Kidney glomerular epithelial cell (primary cell): ENCODE measurements around the gene CATSPERZ.
"Not testable (repeated sequence)": the region's sequence is repeated elsewhere in the genome, so short reads cannot be mapped to it uniquely, and the experiment has no call there.

Experiments
- DNase-seq: peaks from one replicate; lab custom pipeline; 2025; lab: John Stamatoyannopoulos, UW

Gene CATSPERZ

DNA sequence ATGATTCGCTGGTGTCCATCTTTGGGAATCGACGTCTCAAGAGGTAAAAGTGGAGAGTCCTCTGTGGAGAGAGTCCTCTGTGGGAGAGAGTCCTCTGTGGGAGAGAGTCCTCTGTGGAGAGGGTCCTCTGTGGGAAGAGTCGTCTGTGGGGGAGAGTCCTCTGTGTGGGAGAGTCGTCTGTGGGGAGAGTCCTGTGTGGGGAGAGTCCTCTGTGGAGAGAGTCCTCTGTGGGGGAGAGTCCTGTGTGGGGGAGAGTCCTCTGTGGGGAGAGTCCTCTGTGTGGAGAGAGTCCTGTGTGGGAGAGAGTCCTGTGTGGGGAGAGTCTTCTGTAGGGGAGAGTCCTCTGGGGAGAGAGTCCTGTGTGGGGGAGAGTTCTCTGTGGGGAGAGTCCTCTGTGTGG is 20.9 kb downstream of the CATSPERZ start:
- no peak for DNase-seq

DNA sequence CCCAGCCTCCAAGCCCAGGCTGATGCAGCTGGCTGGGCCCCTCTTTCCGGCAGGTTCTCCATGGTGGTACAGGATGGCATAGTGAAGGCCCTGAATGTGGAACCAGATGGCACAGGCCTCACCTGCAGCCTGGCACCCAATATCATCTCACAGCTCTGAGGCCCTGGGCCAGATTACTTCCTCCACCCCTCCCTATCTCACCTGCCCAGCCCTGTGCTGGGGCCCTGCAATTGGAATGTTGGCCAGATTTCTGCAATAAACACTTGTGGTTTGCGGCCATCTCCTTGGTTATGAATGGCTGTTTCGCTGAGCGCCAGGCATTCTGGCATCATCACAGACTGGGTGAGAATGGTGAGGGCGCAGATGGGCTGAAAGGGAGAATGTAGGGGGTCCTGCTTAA is 21.4 kb downstream of the CATSPERZ start:
- DNase-seq = no peak

DNA sequence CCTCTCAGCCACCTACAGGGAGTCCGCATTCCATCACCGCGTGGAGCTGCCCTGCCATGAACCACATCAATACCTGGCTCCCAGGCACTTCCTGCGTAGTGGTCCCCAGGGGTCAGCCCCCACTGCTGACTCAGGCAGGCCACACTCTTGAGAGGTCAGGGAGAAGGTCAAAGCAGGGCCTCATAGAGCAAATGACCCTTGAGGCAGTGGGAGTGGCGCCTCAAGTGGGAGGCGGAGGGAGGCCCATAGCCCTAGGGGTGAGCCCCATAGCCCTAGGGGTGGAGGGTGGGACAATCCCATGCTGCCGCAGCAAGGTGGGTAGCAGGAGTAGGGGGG is 22.7 kb downstream of the CATSPERZ start:
- no peak for DNase-seq

DNA sequence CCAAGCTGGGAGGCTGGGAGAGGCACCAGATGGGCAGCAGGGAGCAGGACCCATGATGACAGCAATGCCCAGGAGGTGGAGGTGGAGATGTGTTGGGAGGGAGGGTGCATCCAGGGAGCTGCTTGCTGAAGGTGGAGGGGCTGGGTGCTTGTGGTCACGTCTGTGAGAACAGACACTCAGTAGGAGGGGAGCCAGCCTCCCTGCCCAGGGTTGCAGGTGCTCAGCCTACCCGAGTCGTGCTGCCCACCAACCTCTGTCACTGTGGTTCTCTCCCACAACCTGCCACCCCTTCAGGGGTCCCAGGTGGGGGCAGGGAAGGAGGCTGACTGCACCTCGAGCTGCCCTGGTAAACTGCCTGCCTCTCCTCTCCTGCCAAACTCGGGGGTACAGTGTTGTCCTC is 23.2 kb downstream of the CATSPERZ start:
- DNase-seq = no peak

DNA sequence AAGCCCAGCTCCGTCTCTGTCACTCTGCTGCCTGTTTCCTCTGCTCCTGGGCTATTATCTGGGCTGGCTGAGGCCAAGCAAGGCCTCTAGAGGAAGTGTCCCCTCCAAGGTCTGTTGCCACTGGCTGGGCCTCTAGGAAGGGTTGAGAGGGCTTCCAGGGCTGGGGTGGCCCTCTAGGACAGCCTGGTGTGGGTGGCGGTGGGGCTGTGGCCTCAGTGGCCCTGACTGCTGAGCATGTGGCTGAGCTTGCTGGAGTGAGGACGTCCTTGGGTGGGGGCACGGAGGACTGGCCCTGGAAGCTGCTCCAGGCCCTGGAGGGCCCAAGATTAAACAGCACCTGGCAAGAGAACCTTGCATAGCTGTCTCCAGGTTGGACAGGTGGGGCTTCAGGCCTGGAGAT is 23.8 kb downstream of the CATSPERZ start:
- DNase-seq = not testable (repeated sequence)

DNA sequence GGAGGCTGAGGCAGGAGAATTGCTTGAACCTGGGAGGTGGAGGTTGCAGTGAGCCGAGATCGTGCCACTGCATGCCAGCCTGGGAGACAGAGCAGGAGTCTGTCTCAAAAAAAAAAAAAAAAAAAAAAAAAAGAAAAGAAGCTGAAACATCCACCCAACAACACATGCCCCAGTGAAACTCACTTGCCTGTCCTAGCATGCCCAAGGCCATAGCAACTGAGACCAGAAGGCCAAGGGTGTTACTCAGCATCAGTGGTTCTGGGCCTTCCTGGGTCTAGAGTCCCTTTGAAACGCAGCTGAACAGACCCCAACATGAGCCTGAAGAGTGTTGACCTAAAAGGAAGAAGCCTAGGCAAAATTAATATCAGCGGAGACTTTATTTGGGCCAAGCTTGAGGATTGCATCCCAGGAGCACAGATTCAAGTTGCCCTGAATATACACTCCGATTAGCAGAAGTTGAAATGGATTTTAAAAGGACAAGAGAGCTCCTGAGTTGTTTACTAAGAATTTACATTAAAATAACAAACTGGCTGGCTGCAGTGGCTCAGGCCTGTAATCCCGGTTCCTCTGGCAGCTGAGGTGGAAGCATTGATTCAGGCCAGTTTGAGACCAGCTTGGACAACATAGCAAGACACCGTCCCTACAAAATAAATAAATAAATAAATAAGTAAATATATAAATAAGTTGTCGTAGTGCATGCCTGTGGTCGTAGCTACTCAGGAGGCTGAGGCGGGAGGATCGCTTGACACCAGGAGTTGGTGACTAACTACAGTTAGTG is 24.7 kb downstream of the CATSPERZ start:
- DNase-seq = no peak

DNA sequence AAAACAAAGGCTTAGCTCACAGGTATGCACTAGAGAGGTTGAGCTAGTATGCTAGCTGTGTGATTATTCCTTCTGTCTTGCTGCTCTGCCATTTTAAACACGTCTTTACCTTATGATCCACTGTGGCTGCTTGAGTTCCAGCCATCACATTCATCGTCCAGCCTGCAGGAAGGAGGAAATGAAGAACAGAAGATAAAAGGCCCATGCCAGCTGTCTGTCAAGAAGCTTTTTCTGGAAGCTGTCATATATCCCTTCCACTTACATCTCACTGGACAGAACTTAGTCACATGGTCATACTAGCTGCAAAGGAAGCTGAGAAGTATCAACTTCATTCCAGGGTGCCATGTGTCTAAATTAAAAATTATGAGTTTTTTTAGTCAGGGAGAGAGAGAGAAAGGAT is 27.2 kb downstream of the CATSPERZ start:
- DNase-seq = no peak

DNA sequence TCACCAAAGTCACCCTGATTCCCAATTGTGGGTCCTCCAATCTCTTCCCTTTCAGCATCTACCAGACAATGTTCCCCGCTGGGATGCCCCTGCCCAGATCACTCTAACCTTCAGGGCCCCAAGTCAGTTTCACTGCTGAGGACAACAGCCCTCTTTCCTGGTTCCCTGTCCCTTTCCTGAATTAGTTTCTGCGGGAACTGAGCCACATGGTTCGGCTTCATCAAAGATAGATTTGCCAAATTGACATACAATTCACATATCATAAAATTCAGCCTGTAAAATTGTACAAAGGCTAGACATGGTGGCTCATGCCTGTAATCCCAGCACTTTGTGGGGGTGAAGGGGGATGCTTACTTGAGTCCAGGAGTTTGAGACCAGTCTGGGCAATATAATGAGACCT is 27.8 kb downstream of the CATSPERZ start:
- DNase-seq = no peak

DNA sequence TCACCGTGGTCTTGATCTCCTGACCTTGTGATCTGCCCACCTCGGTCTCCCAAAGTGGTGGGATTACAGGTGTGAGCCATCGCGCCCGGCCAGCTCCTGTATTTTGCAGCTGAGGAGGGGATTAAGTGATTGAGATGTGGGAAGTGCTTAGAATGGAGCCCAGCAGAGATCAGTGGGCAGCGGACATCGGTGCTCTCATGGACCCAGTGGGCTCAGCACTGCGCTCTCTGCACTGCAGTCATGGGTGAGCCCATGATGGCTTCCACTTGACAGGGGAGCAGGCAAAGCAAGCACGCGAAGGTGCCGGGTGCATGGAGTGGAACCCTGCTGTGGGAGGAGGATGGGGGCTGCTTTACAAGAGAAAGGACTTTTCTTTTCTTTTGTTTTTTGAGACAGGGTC is 30.7 kb downstream of the CATSPERZ start:
- DNase-seq = no peak

DNA sequence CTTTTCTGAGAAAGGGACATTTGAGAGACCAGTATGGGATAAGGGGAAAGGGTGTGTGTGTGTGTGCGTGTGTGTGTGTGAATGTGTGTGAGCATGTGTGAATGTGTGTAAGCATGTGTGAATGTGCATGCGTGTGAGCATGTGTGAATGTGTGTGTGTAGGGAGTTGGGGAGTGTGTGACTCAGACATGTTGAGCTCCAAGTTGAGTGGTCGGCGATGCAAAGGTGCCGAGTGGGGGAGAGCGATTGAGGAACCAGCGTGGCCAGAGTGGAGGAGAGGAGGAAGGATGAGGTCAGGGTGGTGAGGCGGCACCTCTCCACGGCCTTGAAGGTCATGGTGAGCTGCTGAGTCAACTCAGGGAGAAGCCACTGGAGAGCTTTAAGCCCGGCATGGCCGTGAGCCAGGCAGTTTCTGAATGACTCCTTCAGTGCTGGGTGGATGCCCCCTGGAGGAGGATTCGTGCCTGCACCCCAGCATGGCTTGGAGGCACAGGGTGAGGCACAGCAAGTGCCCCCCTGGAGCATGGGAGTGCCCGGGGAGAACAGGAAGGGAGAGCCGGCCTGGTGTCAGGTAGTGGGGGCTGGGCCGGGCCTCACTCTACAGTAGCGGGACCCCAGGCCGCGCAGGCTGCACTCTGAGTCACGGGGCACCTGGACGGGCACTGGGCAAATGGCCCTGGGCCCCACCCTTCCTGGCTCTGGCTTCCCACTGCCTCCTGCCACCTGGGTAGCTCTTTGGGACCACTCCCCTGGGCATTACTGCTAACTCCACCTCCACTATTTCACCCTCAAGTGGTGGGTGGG is 31.6 kb downstream of the CATSPERZ start:
- peak; percentile 85 for DNase-seq

DNA sequence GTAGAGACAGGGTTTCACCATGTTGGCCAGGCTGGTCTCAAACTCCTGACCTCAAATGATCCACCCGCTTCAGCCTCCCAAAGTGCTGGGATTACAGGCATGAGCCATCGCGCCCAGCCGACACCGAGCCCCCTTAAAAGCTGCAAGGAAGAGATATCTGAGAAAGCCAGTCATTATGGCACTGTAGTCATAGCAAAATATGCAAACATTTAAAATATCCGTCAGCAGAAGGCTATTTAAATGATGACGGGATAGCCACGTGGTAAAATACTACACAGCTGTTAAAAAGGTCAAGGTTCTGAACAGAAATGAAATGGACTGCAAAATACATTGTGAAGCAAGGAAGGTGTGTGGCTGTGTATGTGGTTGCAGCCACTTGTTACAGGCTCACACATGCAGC is 33.4 kb downstream of the CATSPERZ start:
- no peak for DNase-seq

DNA sequence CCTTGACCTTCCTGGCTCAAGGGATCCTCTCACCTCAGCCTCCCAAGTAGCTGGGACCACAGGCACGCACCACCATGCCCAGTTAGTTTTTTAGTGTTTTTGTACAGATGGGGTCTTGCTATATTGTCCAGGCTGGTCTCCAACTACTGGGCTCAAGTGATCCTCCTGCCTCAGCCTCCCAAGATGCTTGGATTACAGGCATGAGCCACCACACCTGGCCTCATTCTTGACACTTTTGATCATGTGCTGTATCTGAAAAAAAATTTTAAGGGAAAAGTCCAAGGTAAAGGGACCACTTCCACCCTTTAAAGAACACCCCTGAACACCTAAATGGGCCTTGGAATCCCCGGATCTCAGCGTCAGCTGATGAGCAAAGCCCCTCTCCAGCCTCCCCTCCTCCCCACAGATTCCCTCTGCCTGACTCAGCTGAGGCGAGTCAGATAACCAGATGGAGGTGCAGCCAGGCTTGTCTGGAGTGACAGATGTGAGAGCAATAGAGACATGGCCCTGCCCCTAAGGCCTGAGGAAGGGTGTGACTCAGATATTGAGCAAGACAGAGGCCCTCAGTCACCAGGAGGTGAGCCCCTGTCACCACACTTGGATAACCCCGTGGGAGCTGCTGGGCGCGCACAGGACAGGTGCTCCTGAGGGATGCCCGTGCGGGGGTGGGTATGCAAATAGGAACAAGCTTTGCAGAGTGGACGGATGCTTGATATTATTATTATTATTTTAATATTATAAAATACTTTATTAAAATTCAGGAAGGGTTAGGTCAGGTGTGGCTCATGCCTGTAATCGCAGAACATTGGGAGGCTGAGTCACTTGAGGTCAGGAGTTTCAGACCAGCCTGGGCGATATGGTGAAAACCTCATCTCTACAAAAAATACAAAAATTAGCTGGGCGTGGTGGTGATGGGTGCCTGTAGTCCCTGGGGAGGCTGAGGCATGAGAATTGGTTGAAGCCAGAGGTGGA is 34.9 kb downstream of the CATSPERZ start:
- DNase-seq = peak; percentile 99

DNA sequence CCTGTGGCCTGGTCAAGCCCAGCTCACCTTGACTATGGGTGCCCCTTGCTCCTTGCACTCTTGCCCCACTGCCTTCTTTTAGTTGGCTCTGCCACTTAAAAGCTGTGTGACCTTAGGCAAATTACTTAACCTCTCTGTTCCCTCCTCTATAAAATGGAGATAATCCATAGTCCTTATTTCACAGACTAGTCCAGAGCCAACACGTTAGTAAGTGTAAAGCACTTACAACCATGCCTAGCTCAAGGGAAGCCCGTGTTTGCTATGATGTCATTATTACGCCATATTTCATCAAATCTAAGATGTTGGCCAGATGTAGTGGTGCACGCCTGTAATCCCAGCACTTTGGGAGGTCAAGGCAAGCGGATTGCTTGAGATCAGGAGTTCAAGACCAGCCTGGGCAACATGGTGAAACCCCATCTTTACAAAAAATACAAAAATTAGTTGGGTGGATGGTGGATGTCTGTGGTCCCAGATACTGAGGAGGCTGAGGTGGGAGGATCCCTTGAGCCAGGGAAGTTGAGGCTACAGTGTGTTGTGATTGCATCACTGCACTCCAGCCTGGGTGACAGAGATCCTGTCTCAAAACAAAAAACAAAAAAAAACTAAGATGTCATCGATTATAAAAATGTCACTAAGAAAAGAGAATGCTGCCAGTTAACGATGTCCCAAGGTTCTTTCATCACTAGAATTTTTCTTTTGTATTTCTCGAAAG is 37.5 kb downstream of the CATSPERZ start:
- no peak for DNase-seq

DNA sequence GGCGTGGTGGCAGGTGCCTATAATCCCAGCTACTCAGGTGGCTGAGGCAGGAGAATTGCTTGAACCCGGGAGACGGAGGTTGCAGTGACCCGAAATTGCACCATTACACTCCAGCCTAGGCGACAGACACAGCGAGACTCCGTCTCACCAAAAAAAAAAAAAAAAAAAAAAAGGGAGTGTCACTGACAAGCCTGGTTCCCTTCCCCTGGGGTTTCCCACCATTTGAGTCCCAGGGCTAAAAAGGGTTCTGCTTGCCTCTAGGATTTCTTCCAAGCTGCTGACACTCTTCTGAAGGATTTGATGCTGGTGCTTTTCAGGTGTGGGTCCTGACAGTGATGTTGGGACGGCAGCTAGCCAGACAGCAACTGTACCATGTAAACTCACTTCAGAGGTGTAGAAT is 38.6 kb downstream of the CATSPERZ start:
- DNase-seq = no peak

DNA sequence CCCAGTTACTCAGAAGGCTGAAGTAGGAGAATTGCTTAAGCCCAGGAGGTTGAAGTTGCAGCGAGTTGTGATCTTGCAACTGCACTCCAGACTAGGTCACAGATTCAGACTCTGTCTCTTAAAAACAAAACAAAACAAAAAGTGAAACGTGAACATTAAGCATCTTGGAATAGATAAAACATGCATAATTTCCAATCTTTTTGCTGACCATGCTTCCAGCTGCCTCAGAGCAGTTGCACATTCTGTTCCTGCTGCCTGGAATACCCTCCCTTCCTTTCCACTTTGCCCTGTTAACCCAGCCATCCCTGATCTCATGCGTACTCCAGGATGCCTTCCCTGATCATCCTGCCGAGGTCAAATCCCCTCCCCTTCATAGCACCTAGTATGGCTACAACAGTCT is 39.1 kb downstream of the CATSPERZ start:
- DNase-seq = no peak

DNA sequence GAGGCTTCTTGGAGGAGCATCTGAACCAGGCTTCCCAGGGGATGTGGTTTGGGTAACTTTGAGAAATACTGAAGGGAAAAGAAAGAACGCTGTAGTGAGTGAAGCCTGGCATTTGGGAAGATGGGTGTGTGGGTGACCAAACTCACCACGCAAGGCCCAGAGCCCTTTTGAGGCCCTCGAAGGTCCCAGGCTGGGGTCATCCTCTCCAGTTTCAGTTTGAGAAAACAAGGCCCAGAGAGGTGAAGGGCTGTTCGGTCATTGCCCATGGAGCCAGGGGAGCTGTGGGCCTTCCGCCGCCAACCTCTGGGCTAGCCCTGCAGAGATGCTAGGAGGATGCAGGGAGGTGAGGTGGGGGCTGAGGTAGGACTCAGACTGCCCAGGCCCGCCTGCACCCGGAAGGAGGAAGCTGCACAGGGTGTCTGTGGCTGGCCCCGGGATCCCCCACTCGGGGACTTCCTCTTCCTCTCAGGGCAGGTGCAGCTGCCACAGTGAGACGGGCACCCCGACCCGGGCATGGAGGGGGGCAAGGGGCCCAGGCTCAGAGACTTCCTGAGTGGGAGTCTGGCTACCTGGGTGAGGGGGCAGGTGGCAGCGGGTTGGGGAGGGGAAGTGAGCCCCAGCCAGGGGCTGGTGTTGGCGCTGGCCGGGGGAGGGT is 39.7 kb downstream of the CATSPERZ start, which contains the start of gene CCDC88B:
TSS of gene CCDC88B (plus strand) at position 451 of the 655 bp plus-strand sequence. CDS start at position 514, 63 bp downstream.
- DNase-seq = no peak

DNA sequence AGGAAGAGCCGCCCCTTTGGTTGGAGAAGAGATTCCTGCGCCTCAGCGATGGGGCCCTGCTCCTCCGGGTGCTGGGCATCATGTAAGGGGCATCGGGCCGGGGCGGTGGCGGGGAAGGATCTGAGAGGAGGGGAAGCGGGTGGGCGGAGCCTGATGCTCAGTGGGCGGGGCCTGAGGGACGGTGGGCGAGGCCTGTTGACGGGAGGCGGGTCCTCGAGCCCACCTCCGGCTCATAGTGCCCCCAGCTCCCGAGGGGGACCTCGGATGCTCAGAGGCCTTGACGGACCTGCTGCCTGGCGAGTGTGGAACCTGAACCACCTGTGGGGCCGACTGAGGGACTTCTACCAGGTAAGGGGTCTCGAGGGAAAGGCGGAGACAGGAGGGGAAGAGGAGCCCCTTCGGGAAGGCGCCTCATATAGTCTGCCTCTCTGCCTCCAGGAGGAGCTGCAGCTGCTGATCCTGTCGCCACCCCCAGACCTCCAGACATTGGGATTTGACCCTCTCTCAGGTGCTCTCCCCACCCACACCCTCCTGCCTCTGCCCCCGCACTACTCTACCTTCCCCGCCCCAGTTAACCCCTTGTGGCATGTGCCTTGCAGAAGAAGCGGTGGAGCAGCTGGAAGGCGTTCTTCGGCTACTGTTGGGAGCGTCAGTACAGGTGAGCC is 40.6 kb downstream of the CATSPERZ start:
- DNase-seq = no peak

DNA sequence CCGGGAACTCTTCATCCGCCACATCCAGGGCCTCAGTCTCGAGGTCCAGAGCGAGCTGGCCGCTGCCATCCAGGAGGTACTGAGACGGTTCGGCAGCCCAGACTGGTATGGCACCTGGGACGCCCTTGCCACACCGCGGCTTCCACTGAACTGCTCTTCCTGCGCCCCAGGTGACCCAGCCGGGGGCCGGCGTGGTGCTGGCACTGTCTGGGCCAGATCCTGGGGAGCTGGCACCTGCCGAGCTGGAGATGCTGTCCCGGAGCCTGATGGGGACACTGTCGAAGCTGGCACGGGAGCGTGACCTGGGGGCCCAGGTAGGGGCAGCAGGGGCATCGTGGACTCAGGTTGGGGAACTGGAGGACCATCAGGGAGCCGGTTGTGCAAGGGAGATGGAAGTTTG is 41.3 kb downstream of the CATSPERZ start:
- DNase-seq = no peak

DNA sequence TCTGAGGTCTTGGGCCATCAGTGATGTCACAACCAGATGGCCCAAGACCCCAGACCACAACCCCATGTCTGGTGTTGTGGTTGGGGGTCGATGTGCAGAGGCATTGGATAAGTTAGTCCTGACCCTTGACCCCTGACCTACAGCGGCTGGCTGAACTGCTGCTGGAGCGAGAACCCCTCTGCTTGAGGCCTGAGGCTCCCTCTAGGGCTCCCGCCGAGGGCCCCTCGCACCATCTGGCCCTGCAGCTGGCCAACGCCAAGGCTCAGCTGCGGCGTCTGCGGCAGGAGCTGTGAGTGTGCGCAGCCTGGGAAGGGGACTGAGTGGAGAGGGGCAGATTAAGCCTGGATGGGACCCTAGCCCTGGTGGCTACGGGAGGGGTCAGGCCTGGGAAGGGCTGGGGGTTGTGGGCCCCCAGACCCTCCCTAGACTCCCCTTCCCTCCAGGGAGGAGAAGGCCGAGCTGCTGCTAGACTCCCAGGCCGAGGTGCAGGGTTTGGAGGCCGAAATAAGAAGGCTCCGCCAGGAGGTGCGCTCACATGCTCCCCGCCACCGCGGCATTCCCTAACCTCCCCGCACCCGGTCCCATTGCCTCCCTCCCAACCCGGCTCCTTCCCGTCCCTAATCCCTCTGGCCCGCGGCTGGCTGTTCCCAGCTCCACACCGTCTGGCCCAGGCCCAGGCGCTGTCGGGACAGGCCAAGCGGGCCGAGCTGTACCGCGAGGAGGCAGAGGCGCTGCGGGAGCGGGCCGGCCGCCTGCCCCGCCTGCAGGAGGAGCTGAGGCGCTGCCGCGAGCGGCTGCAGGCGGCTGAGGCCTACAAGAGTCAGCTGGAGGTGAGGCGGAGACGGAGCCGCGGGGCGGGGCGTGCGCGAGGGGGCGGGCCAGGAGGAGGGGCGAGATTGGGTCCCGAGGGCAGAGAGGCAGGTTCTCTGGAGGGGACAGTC is 42.0 kb downstream of the CATSPERZ start:
- peak; percentile 62 for DNase-seq
